ENCODE measurements around the gene ARMC9. TPM values are rescaled to one million over a fixed set of nuclear protein-coding genes. Genes with fewer than 3 reads are reported as not detected.

The ARMC9 gene
- total and polyA plus RNA-seq, 2 donors (not counting 3 experiments of a cell fraction or from before 2014, with no cell fraction given): 16.4 to 24.2 TPM

DNA sequence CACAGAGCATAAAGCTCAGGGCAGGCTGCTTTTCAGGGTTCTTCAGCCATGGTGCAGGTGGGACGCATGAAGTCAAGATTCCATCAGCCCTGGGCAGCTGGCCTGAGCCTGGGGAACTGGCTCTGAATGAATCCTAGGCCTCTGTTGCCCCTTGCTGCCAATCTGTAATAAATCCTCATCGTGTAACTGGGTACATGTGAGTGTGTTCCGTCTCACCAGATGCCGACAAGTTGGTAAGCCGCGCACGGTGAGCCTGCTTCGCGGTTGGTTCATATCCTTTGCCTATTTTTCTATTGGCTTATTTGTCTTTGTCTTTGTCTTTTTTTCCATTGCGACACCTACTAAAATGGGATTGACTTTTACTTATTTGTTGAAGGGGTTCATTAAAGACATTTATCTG, 224.7 kb downstream of the ARMC9 start:
- CTCF ChIA-PET: interaction anchor here (1.1 to 1.2 kb wide), 2 partner anchors 8 to 319 kb away, joined by 3 read pairs; no protein-coding TSS in a partner anchor

More for the DNA sequence above, 224.7 kb downstream of the ARMC9 start:
- Histone ChIP-seq H3K4me3 (replicated peaks in 1 of 3; ENCODE audit: insufficient read depth in 1 of 3, low read depth in 1 of 3, low read length in 3 of 3) (no peak overlapping the region), H3K9ac (replicated peaks; ENCODE audit: extremely low read depth, insufficient read depth, low read length) (no peak overlapping the region), H3K9me3 (replicated peaks; ENCODE audit: control insufficient read depth, insufficient read depth, low read length) (no peaks in the 10 kb centered on the region), H3K27ac (ENCODE audit: insufficient read depth, low read depth, low read length) (no peak overlapping the region), H3K27me3 (ENCODE audit: control insufficient read depth in 2 of 2, insufficient read depth in 2 of 2, low read length in 2 of 2) (peaks cover 2 to 3% of the 10 kb centered on the region in 2 experiments), H3K9me1 (replicated peaks; ENCODE audit: control insufficient read depth, extremely low read depth, insufficient read depth, low read length) (no peaks in the 10 kb centered on the region), H2AFZ (ENCODE audit: low read depth, low read length) (no peak overlapping the region), H3K4me1 (ENCODE audit: control insufficient read depth, extremely low read depth, insufficient read depth, low read length) (no peaks in the 10 kb centered on the region), H3K36me3 (ENCODE audit: control insufficient read depth in 2 of 2, extremely low read depth in 1 of 2, insufficient read depth in 2 of 2, low read length in 2 of 2) (no peaks in the 10 kb centered on the region), H3K79me2 (ENCODE audit: control insufficient read depth, insufficient read depth, low read length) (no peaks in the 10 kb centered on the region), H4K20me1 (replicated peaks; ENCODE audit: control insufficient read depth, extremely low read depth, insufficient read depth, low read length) (no peaks in the 10 kb centered on the region), H3K4me2 (ENCODE audit: insufficient read depth, low read length) (no peak overlapping the region)
- intact Hi-C loops (cut with micrococcal nuclease): no loop called here
- FAIRE-seq (no peak), DNase-seq (ENCODE audit: low read depth, low spot score) (no peak)
- dilution Hi-C loops (cut with MboI; ENCODE audit: extremely low pct_ligation_motif_present, low sequenced_read_pairs): no loop called here
- POLR2A ChIA-PET: no interaction called here
- no TSS peak for BruUV-seq (replicated peaks)
- TF ChIP-seq EZH2 (IDR thresholded peaks at IDR 0.05; ENCODE audit: borderline replicate concordance, low read depth, low read length, severe bottlenecking) (no peak), MYC (IDR thresholded peaks at IDR 0.05; ENCODE audit: low read depth, low read length) (no peak), POLR2A (IDR thresholded peaks at IDR 0.05; ENCODE audit: low read depth, low read length) (no peak), POLR2AphosphoS5 (IDR thresholded peaks at IDR 0.05; ENCODE audit: insufficient read depth, low read depth, low read length) (no peak), JUN (IDR thresholded peaks at IDR 0.05; ENCODE audit: borderline replicate concordance, insufficient read depth, insufficient read length, low read depth) (no peak), FOS (IDR thresholded peaks at IDR 0.05; ENCODE audit: borderline replicate concordance, insufficient read depth, low read length) (no peak), GATA2 (IDR thresholded peaks at IDR 0.05; ENCODE audit: insufficient read depth, insufficient read length, low read depth, low read length) (no peak)
- TF ChIP-seq, protein P1, sequence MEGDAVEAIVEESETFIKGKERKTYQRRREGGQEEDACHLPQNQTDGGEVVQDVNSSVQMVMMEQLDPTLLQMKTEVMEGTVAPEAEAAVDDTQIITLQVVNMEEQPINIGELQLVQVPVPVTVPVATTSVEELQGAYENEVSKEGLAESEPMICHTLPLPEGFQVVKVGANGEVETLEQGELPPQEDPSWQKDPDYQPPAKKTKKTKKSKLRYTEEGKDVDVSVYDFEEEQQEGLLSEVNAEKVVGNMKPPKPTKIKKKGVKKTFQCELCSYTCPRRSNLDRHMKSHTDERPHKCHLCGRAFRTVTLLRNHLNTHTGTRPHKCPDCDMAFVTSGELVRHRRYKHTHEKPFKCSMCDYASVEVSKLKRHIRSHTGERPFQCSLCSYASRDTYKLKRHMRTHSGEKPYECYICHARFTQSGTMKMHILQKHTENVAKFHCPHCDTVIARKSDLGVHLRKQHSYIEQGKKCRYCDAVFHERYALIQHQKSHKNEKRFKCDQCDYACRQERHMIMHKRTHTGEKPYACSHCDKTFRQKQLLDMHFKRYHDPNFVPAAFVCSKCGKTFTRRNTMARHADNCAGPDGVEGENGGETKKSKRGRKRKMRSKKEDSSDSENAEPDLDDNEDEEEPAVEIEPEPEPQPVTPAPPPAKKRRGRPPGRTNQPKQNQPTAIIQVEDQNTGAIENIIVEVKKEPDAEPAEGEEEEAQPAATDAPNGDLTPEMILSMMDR (IDR thresholded peaks at IDR 0.05; ENCODE audit: extremely low read depth in 1 of 2, insufficient read depth in 1 of 2, low read depth in 1 of 2, low read length in 2 of 2): no peak

Small RNA genes lying within 50 kb of the gene (microRNA-seq; reads per million reads assigned to microRNA genes)
- gene MIR4777 (ENCODE audit: borderline number of aligned reads, borderline replicate concordance): not detected

Small RNA genes lying within 50 kb of the gene (small RNA-seq; reads per million reads assigned to genes)
- not detected for gene AC018738.1 (ENCODE audit: insufficient read depth, insufficient read length, low read depth, low replicate concordance)
- gene MIR4777 (ENCODE audit: insufficient read depth, insufficient read length, low read depth, low replicate concordance): not detected

Other genes with a start within 250 kb of the ARMC9 start
- not detected in 2 replicates for gene SPATA3, start 202.5 kb upstream of the ARMC9 start, total RNA-seq
- gene SPATA3, start 202.5 kb upstream of the ARMC9 start, polyA plus RNA-seq: not detected in 2 replicates
- gene C2orf72, start 161.1 kb upstream of the ARMC9 start, total RNA-seq: 0.11 TPM in 1 of 2 replicates, not detected in the other
- 0.01 and 0.02 TPM in 2 replicates for gene C2orf72, start 161.1 kb upstream of the ARMC9 start, polyA plus RNA-seq
- 156 and 163 TPM in 2 replicates for gene PSMD1, start 141.8 kb upstream of the ARMC9 start, total RNA-seq
- 209 and 249 TPM in 2 replicates for gene PSMD1, start 141.8 kb upstream of the ARMC9 start, polyA plus RNA-seq
- gene HTR2B, start 73.6 kb upstream of the ARMC9 start, total RNA-seq: 0.55 and 0.93 TPM in 2 replicates
- gene HTR2B, start 73.6 kb upstream of the ARMC9 start, polyA plus RNA-seq: 0.84 and 0.88 TPM in 2 replicates
- gene B3GNT7, start 197.1 kb downstream of the ARMC9 start, total RNA-seq: 1.2 TPM in 2 replicates
- 0.27 and 0.39 TPM in 2 replicates for gene B3GNT7, start 197.1 kb downstream of the ARMC9 start, polyA plus RNA-seq

All from endothelial cell of umbilical vein (primary cell).